Naive thymus-derived CD4-positive, alpha-beta T cell (primary cell): ENCODE data around the gene MYOZ3. TPM values are rescaled to one million over a fixed set of nuclear protein-coding genes. Genes with fewer than 3 reads are reported as not detected.

Source experiments
- ATAC-seq: fragments of 150-1000 bp; cut with Tn5 transposase; 2 replicates; pipeline ENCODE4 v1.10.0; 2021; ENCODE audit warnings: mild to moderate bottlenecking, moderate library complexity
- CTCF ChIA-PET: fragments of 350-600 bp; sonication (Branson Sonifier 250); formaldehyde crosslinking; loops from one replicate; lab custom pipeline; 2021; ENCODE audit warnings: antibody characterized with exemption; lab: Charles Lee
- POLR2A ChIA-PET: fragments of 350-600 bp; sonication (Branson Sonifier 250); formaldehyde crosslinking; loops from one replicate; lab custom pipeline; 2021; ENCODE audit warnings: antibody characterized with exemption, inconsistent platforms; lab: Charles Lee
- DNase-seq, 9 donors: peaks; one replicate each; pipeline versions ENCODE4 v3.0.0 to v3.0.0-alpha.2; 2020 to 2022; ENCODE audit warnings: mixed read lengths in 1 of 9
- H3K27ac ChIP-seq: one replicate; pipeline ENCODE4 v1.7.0; 2013; ENCODE audit warnings: mild to moderate bottlenecking, low read depth, low read length, moderate library complexity
- H3K27me3 ChIP-seq, 2 donors: one replicate each; pipeline ENCODE4 v1.7.0; 2013; ENCODE audit warnings: low read length in 2 of 2, mild to moderate bottlenecking in 2 of 2, moderate library complexity in 2 of 2; ENCODE audit not compliant: control insufficient read depth in 2 of 2, insufficient read depth in 2 of 2
- H3K36me3 ChIP-seq, 3 experiments: 1 replicate in 2 of 3; 2 replicates in 1 of 3; pipeline ENCODE4 v1.7.0; 2013; ENCODE audit warnings: low read length in 3 of 3, mild to moderate bottlenecking in 3 of 3, moderate library complexity in 1 of 3; ENCODE audit not compliant: insufficient read depth in 3 of 3, control insufficient read depth in 2 of 3
- H3K4me1 ChIP-seq, 2 donors: one replicate each; pipeline ENCODE4 v1.7.0; 2013; ENCODE audit warnings: low read length in 2 of 2, mild to moderate bottlenecking in 2 of 2, moderate library complexity in 1 of 2; ENCODE audit not compliant: control insufficient read depth in 2 of 2, insufficient read depth in 2 of 2
- H3K4me3 ChIP-seq: 2 replicates; pipeline ENCODE4 v1.7.0; 2013; ENCODE audit warnings: mild to moderate bottlenecking, low read length
- H3K9me3 ChIP-seq, 3 experiments: 1 replicate in 2 of 3; 2 replicates in 1 of 3; pipeline ENCODE4 v1.7.0; 2013; ENCODE audit warnings: low read length in 3 of 3; ENCODE audit not compliant: control insufficient read depth in 2 of 3
- H3K27ac Mint-ChIP-seq, 9 donors: one replicate each; pipeline ENCODE4 v1.8.0; 2020 to 2022; ENCODE audit warnings: mixed read lengths in 9 of 9, mild to moderate bottlenecking in 8 of 9, moderate library complexity in 5 of 9, inconsistent platforms in 2 of 9
- H3K27me3 Mint-ChIP-seq, 5 donors: one replicate each; pipeline ENCODE4 v1.8.0; 2021 to 2022; ENCODE audit warnings: mixed read lengths in 5 of 5, mild to moderate bottlenecking in 1 of 5
- H3K36me3 Mint-ChIP-seq, 5 donors: one replicate each; pipeline ENCODE4 v1.8.0; 2020 to 2022; ENCODE audit warnings: mixed read lengths in 5 of 5, mild to moderate bottlenecking in 3 of 5, inconsistent platforms in 1 of 5
- H3K4me1 Mint-ChIP-seq, 7 donors: one replicate each; pipeline ENCODE4 v1.8.0; 2020 to 2022; ENCODE audit warnings: mixed read lengths in 7 of 7, mild to moderate bottlenecking in 3 of 7, inconsistent platforms in 1 of 7
- H3K4me3 Mint-ChIP-seq, 10 donors: one replicate each; pipeline ENCODE4 v1.8.0; 2020 to 2022; ENCODE audit warnings: mild to moderate bottlenecking in 10 of 10, mixed read lengths in 10 of 10, moderate library complexity in 6 of 10, inconsistent platforms in 2 of 10
- H3K9me3 Mint-ChIP-seq, 11 donors: one replicate each; pipeline ENCODE4 v1.8.0; 2020 to 2022; ENCODE audit warnings: mixed read lengths in 11 of 11, mild to moderate bottlenecking in 4 of 11, inconsistent platforms in 1 of 11, moderate library complexity in 1 of 11
- intact Hi-C, 2 donors: fragments of 100-400 bp; cut with micrococcal nuclease; formaldehyde crosslinking; loops; one replicate each; pipeline ENCODE4 v1.15.1; 2023
- polyA plus RNA-seq, 2 donors: library from polyadenylated mRNA; unstranded; fragments of 300-500 nt; fragmentation: Illumina TruSeq; gene quantifications; one replicate each; pipeline ENCODE4 v1.2.3, GENCODE V29; 2021
- total RNA-seq, 6 experiments: library from RNA in 5 of 6; stranded (reverse) in 5 of 6; gene quantifications; 1 replicate in 5 of 6; 2 replicates in 1 of 6; pipeline ENCODE4 v1.2.3 and lab custom pipeline; 2021 to 2026

The MYOZ3 gene
- total and polyA plus RNA-seq, 7 experiments from 2014 or later, result 0.15 TPM; not detected in 6

GRCh38 chr5:150651382-150651781, 9.7 kb upstream of the MYOZ3 start:
- no peaks in the 10 kb centered on the region for H3K9me3 ChIP-seq
- no peak overlapping the region for H3K4me3 Mint-ChIP-seq
- no peak overlapping the region for H3K4me3 ChIP-seq
- peaks cover 0 to 4% (median 0%) of the 10 kb centered on the region in 7 donors for H3K4me1 Mint-ChIP-seq
- ATAC-seq (no peak), DNase-seq (no peak)
- no peaks in the 10 kb centered on the region for H3K9me3 Mint-ChIP-seq
- H3K27me3 Mint-ChIP-seq, result peaks cover 0 to 15% (median 0%) of the 10 kb centered on the region in 5 donors
- intact Hi-C loops, result no loop called here
- H3K4me1 ChIP-seq, result peaks cover 0 to 4% of the 10 kb centered on the region in 2 donors
- POLR2A ChIA-PET, result no interaction called here
- H3K27me3 ChIP-seq, result no peaks in the 10 kb centered on the region
- peak overlapping the region in 2 of 9 donors; percentile 22 to 36 for H3K27ac Mint-ChIP-seq
- no peak overlapping the region for H3K27ac ChIP-seq
- H3K36me3 ChIP-seq, result no peaks in the 10 kb centered on the region
- CTCF ChIA-PET, result no interaction called here
- H3K36me3 Mint-ChIP-seq, result no peaks in the 10 kb centered on the region

GRCh38 chr5:150651924-150652671, 9.0 kb upstream of the MYOZ3 start:
- Histone ChIP-seq H3K36me3 (no peaks in the 10 kb centered on the region), H3K27ac (no peak overlapping the region), H3K9me3 (no peaks in the 10 kb centered on the region), H3K27me3 (no peaks in the 10 kb centered on the region), H3K4me3 (no peak overlapping the region), H3K4me1 (peaks cover 0 to 4% of the 10 kb centered on the region in 2 donors)
- Mint-ChIP-seq H3K4me3 (no peak overlapping the region), H3K36me3 (no peaks in the 10 kb centered on the region), H3K4me1 (peaks cover 0 to 4% (median 1%) of the 10 kb centered on the region in 7 donors), H3K27ac (peak overlapping the region in 1 of 9 donors; percentile 24), H3K27me3 (peaks cover 0 to 15% (median 0%) of the 10 kb centered on the region in 5 donors), H3K9me3 (no peaks in the 10 kb centered on the region)
- intact Hi-C loops, result no loop called here
- ChIA-PET CTCF (no interaction called here), POLR2A (no interaction called here)
- DNase-seq, result no peak
- ATAC-seq, result no peak

GRCh38 chr5:150653145-150653761, 7.8 kb upstream of the MYOZ3 start:
- ChIA-PET POLR2A (interaction anchor here (0.8 kb wide), 1 partner anchor 644 kb away, joined by 3 read pairs; no protein-coding TSS in a partner anchor), CTCF (interaction anchor here (0.6 to 2.2 kb wide), 2 partner anchors 93 to 103 kb away, joined by 3 to 6 read pairs; no protein-coding TSS in a partner anchor)
- H3K4me3 Mint-ChIP-seq, result no peak overlapping the region
- H3K4me3 ChIP-seq, result no peak overlapping the region
- H3K4me1 ChIP-seq, result peaks cover 0 to 4% of the 10 kb centered on the region in 2 donors
- ATAC-seq (no peak), DNase-seq (no peak)
- H3K9me3 Mint-ChIP-seq, result peaks cover 0 to 2% (median 0%) of the 10 kb centered on the region in 11 donors
- peak overlapping the region in 1 of 9 donors; percentile 67 for H3K27ac Mint-ChIP-seq
- no peaks in the 10 kb centered on the region for H3K27me3 ChIP-seq
- H3K27ac ChIP-seq, result no peak overlapping the region
- peaks cover 0 to 12% (median 5%) of the 10 kb centered on the region in 7 donors for H3K4me1 Mint-ChIP-seq
- H3K27me3 Mint-ChIP-seq, result peaks cover 0 to 15% (median 0%) of the 10 kb centered on the region in 5 donors
- intact Hi-C loops, result no loop called here
- no peaks in the 10 kb centered on the region for H3K36me3 ChIP-seq
- no peaks in the 10 kb centered on the region for H3K36me3 Mint-ChIP-seq
- no peaks in the 10 kb centered on the region for H3K9me3 ChIP-seq

- no peaks in the 10 kb centered on the region for H3K9me3 ChIP-seq
- intact Hi-C loops, result no loop called here
- Mint-ChIP-seq H3K4me1 (peaks cover 0 to 12% (median 5%) of the 10 kb centered on the region in 7 donors), H3K36me3 (no peaks in the 10 kb centered on the region), H3K27ac (no peak overlapping the region), H3K27me3 (peaks cover 0 to 15% (median 0%) of the 10 kb centered on the region in 5 donors), H3K4me3 (no peak overlapping the region), H3K9me3 (peaks cover 0 to 2% (median 0%) of the 10 kb centered on the region in 11 donors)
- POLR2A ChIA-PET, result interaction anchor here (0.6 to 0.8 kb wide), 2 partner anchors 215 to 645 kb away, joined by 3 read pairs; no protein-coding TSS in a partner anchor
- H3K4me3 ChIP-seq, result no peak overlapping the region
- ATAC-seq (no peak), DNase-seq (peak in 1 of 9 donors; percentile 19)
- no peaks in the 10 kb centered on the region for H3K36me3 ChIP-seq
- peaks cover 0 to 4% of the 10 kb centered on the region in 2 donors for H3K4me1 ChIP-seq
- CTCF ChIA-PET, result interaction anchor here (1.0 to 2.2 kb wide), 3 partner anchors 47 to 194 kb away, joined by 3 to 6 read pairs (median 3); partner anchors contain the start of gene RBM22
- H3K27ac ChIP-seq, result no peak overlapping the region
- no peaks in the 10 kb centered on the region for H3K27me3 ChIP-seq
These were observed 7.1 kb upstream of the MYOZ3 start for GRCh38 chr5:150653762-150654556.

- Histone ChIP-seq H3K9me3 (no peaks in the 10 kb centered on the region), H3K27me3 (no peaks in the 10 kb centered on the region), H3K27ac (no peak overlapping the region), H3K4me3 (no peak overlapping the region), H3K36me3 (no peaks in the 10 kb centered on the region), H3K4me1 (peaks cover 0 to 4% of the 10 kb centered on the region in 2 donors)
- H3K27me3 Mint-ChIP-seq, result peaks cover 0 to 17% (median 0%) of the 10 kb centered on the region in 5 donors
- peak overlapping the region in 3 of 10 donors; percentile 13 to 75 (median 51) for H3K4me3 Mint-ChIP-seq
- no peaks in the 10 kb centered on the region for H3K36me3 Mint-ChIP-seq
- ATAC-seq (no peak), DNase-seq (no peak)
- H3K4me1 Mint-ChIP-seq, result peaks cover 0 to 12% (median 5%) of the 10 kb centered on the region in 7 donors
- CTCF ChIA-PET, result interaction anchor here (0.5 to 2.2 kb wide), 4 partner anchors 9 to 436 kb away, joined by 3 to 6 read pairs (median 4); no protein-coding TSS in a partner anchor
- POLR2A ChIA-PET, result interaction anchor here (1.2 kb wide), 1 partner anchor 9 kb away, joined by 3 read pairs; no protein-coding TSS in a partner anchor
- peaks cover 0 to 2% (median 0%) of the 10 kb centered on the region in 11 donors for H3K9me3 Mint-ChIP-seq
- H3K27ac Mint-ChIP-seq, result no peak overlapping the region
- intact Hi-C loops, result loop anchor here in 1 of 2 donors (5.0 kb wide), 1 partner anchor 127 kb away; no protein-coding TSS in a partner anchor
These were observed 5.8 kb upstream of the MYOZ3 start for GRCh38 chr5:150655221-150655620.
